Measurements from ENCODE around the gene HPSE2. TPM values are rescaled to one million over a fixed set of nuclear protein-coding genes. Genes with fewer than 3 reads are reported as not detected.

HPSE2 gene
- total and polyA plus RNA-seq, 2 of the 13 experiments (the other 11 are each of a cell fraction or from before 2014, with no cell fraction given): 0.01 TPM; not detected in 1

GRCh38 chr10:99004738-99005137, 230.9 kb downstream of the HPSE2 start (continued):
- TF ChIP-seq ZBTB40 (IDR thresholded peaks at IDR 0.05): no peak
- no peak for TF ChIP-seq ZBTB40 (CRISPR knock-in tag; IDR thresholded peaks at IDR 0.05)

GRCh38 chr10:99002392-99002791, 233.3 kb downstream of the HPSE2 start:
- H3K9ac ChIP-seq (ENCODE audit: insufficient read depth, low read depth, low read length): no peak overlapping the region
- CTCF ChIA-PET (ENCODE audit: low intra/inter-chr PET ratio, low total read pairs): no interaction called here
- no peak for TF ChIP-seq ZFP36L2 (CRISPR knock-in tag; IDR thresholded peaks at IDR 0.05)
- TF ChIP-seq ZBTB26 (CRISPR knock-in tag; IDR thresholded peaks at IDR 0.05; ENCODE audit: borderline replicate concordance): no peak
- TF ChIP-seq MAFK (conservative IDR thresholded peaks at IDR 0.05 in 1 of 2, IDR thresholded peaks at IDR 0.05 in 1 of 2; ENCODE audit: low read length in 2 of 2): peak; percentile 61 to 74
- TF ChIP-seq ZNF232 (CRISPR knock-in tag; IDR thresholded peaks at IDR 0.05; ENCODE audit: borderline replicate concordance): no peak
- TF ChIP-seq MAFF (IDR thresholded peaks at IDR 0.05; ENCODE audit: low read depth, low read length): peak; percentile 69
- POLR2A ChIA-PET: no interaction called here
- no peak for ATAC-seq
- FAIRE-seq: no peak
- no peaks in the 10 kb centered on the region for H3K79me2 ChIP-seq (ENCODE audit: insufficient read depth, low read length)
- no peak for DNase-seq (ENCODE audit: low spot score)
- H3K4me3 ChIP-seq (replicated peaks in 1 of 3; ENCODE audit: insufficient read depth in 1 of 3, low read depth in 2 of 3, low read length in 3 of 3): no peak overlapping the region
- intact Hi-C loops (cut with micrococcal nuclease; ENCODE audit: unreplicated experiment): no loop called here
- H4K20me1 ChIP-seq (ENCODE audit: insufficient read depth, low read length): no peaks in the 10 kb centered on the region
- WGBS (ENCODE audit: low lambda C conversion rate): 0% methylated on average over 1 of the region's 1 CpG
- in situ Hi-C loops (cut with HindIII; ENCODE audit: extremely low pct_ligation_motif_present, low pct_unique_long_range_greater_than_20kb): no loop called here
- peaks cover 27% of the 10 kb centered on the region for H3K9me3 ChIP-seq (ENCODE audit: low read length)
- H3K27me3 ChIP-seq (ENCODE audit: control insufficient read depth in 1 of 2, insufficient read depth in 2 of 2, low read length in 2 of 2): no peaks in the 10 kb centered on the region
- no peak overlapping the region for H2AFZ ChIP-seq (ENCODE audit: low read length)
- BruUV-seq (replicated peaks): no TSS peak
- no peaks in the 10 kb centered on the region for H3K4me1 ChIP-seq (ENCODE audit: insufficient read depth, low read length)
- no peak overlapping the region for H3K27ac ChIP-seq (ENCODE audit: extremely low read length, insufficient read depth, low read length)
- H3K4me2 ChIP-seq (ENCODE audit: low read depth, low read length): no peak overlapping the region
- H3K36me3 ChIP-seq (replicated peaks in 1 of 2; ENCODE audit: control insufficient read depth in 1 of 2, insufficient read depth in 2 of 2, low read length in 2 of 2): no peaks in the 10 kb centered on the region
